IPS-NIHi7 (cell line): Measurements from ENCODE around the gene IRS1.
A peak's percentile ranks its signal among the peaks of the same experiment; 100 is the strongest.

Experiments
- DNase-seq: peaks from one replicate; pipeline ENCODE4 v3.0.0; 2012; ENCODE audit warnings: mixed read lengths; ENCODE audit errors: extremely low spot score

Gene IRS1

GRCh38 chr2:226758921-226759640 is 40.5 kb downstream of the IRS1 start:
- DNase-seq: no peak

GRCh38 chr2:226756131-226756530 is 43.5 kb downstream of the IRS1 start:
- no peak for DNase-seq

GRCh38 chr2:226755631-226756030 is 44.0 kb downstream of the IRS1 start:
- no peak for DNase-seq

GRCh38 chr2:226754821-226755604 is 44.6 kb downstream of the IRS1 start:
- DNase-seq: no peak

- no peak for DNase-seq
Measured at GRCh38 chr2:226752887-226753286, 46.7 kb downstream of the IRS1 start.

GRCh38 chr2:226747288-226747687 is 52.3 kb downstream of the IRS1 start:
- DNase-seq: no peak

GRCh38 chr2:226746196-226746800 is 53.3 kb downstream of the IRS1 start:
- no peak for DNase-seq

- no peak for DNase-seq
Measured at GRCh38 chr2:226743915-226744314, 55.7 kb downstream of the IRS1 start.

GRCh38 chr2:226742347-226742746 is 57.3 kb downstream of the IRS1 start:
- DNase-seq: no peak

- no peak for DNase-seq
Measured at GRCh38 chr2:226740039-226740648, 59.5 kb downstream of the IRS1 start.

- DNase-seq: no peak
Measured at GRCh38 chr2:226739545-226740030, 60.0 kb downstream of the IRS1 start.

GRCh38 chr2:226738821-226739544 is 60.6 kb downstream of the IRS1 start:
- DNase-seq: no peak

- DNase-seq: no peak
Measured at GRCh38 chr2:226738191-226738820, 61.3 kb downstream of the IRS1 start.

GRCh38 chr2:226736382-226736781 is 63.2 kb downstream of the IRS1 start:
- no peak for DNase-seq

- DNase-seq: no peak
Measured at GRCh38 chr2:226733927-226734564, 65.6 kb downstream of the IRS1 start.

GRCh38 chr2:226733189-226733858 is 66.3 kb downstream of the IRS1 start:
- DNase-seq: no peak

GRCh38 chr2:226732478-226733188 is 67.0 kb downstream of the IRS1 start:
- DNase-seq: no peak

GRCh38 chr2:226730481-226730880 is 69.1 kb downstream of the IRS1 start:
- peak; percentile 53 for DNase-seq

- DNase-seq: no peak
Measured at GRCh38 chr2:226728996-226729395, 70.6 kb downstream of the IRS1 start.
